Measurements from ENCODE around the gene SH3GL3. TPM values are rescaled to one million over a fixed set of nuclear protein-coding genes. Genes with fewer than 3 reads are reported as not detected.

The SH3GL3 gene
- total RNA-seq, 2 donors from 2014 or later = 3.5 to 3.8 TPM

DNA sequence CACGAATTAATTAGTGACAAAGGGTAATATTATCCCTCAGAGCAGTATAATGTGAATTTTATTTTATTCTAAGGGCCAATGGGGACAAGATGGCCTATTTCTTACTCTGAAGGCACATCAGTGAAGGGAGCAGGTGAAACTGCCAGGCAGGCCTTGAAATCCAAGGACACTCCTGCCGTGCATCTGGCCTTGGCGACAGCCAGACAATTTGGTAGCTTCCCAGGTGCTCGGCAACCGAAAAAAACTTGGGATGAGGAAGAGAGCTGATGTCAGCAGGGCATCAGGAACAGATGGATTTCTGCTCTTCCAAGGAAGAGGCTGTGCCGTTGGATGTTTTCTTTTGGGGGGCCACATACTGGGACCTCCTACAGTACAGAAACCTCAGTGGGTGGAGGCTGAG is 123.6 kb downstream of the SH3GL3 start:
- Histone ChIP-seq H3K9ac (ENCODE audit: extremely low read depth, low read length, poor library complexity, severe bottlenecking) (no peak overlapping the region), H3K4me3 (ENCODE audit: low read length) (no peak overlapping the region), H3K36me3 (ENCODE audit: control insufficient read depth, insufficient read depth, low read length) (no peaks in the 10 kb centered on the region), H3K4me1 (ENCODE audit: control insufficient read depth, insufficient read depth, low read length) (no peaks in the 10 kb centered on the region), H3K27ac (ENCODE audit: low read depth, low read length) (no peak overlapping the region), H3K9me3 (ENCODE audit: control insufficient read depth, low read length) (no peaks in the 10 kb centered on the region), H3K27me3 (ENCODE audit: control insufficient read depth, insufficient read depth, low read length, poor library complexity, severe bottlenecking) (no peaks in the 10 kb centered on the region)
- Mint-ChIP-seq H3K27me3 (ENCODE audit: insufficient read depth) (no peaks in the 10 kb centered on the region), H3K9me3 (no peaks in the 10 kb centered on the region), H3K27ac (no peak overlapping the region), H3K36me3 (ENCODE audit: low read depth) (no peaks in the 10 kb centered on the region), H3K4me3 (no peak overlapping the region), H3K4me1 (no peaks in the 10 kb centered on the region)
- DNase-seq = no peak
- 86 to 89% methylated on average over 6 of the region's 6 CpGs for WGBS, 2 experiments (ENCODE audit: insufficient coverage in 1 of 2, insufficient read length in 1 of 2)
- no peak for TF ChIP-seq CTCF (conservative IDR thresholded peaks at IDR 0.05)

GRCh38 chr15:83571820-83572707 is 124.9 kb downstream of the SH3GL3 start:
- no peak overlapping the region for H3K27ac ChIP-seq (ENCODE audit: low read depth, low read length)
- Mint-ChIP-seq H3K27ac (no peak overlapping the region), H3K27me3 (ENCODE audit: insufficient read depth) (no peaks in the 10 kb centered on the region), H3K9me3 (no peaks in the 10 kb centered on the region), H3K4me3 (no peak overlapping the region), H3K4me1 (no peaks in the 10 kb centered on the region), H3K36me3 (ENCODE audit: low read depth) (no peaks in the 10 kb centered on the region)
- H3K9ac ChIP-seq (ENCODE audit: extremely low read depth, low read length, poor library complexity, severe bottlenecking) = no peak overlapping the region
- no peak for DNase-seq
- H3K27me3 ChIP-seq (ENCODE audit: control insufficient read depth, insufficient read depth, low read length, poor library complexity, severe bottlenecking) = no peaks in the 10 kb centered on the region
- no peaks in the 10 kb centered on the region for H3K4me1 ChIP-seq (ENCODE audit: control insufficient read depth, insufficient read depth, low read length)
- 56 to 72% methylated on average over 5 to 10 of the region's 10 CpGs for WGBS, 2 experiments (ENCODE audit: insufficient coverage in 1 of 2, insufficient read length in 1 of 2)
- peak; percentile 69 for TF ChIP-seq CTCF (conservative IDR thresholded peaks at IDR 0.05)
- no peaks in the 10 kb centered on the region for H3K9me3 ChIP-seq (ENCODE audit: control insufficient read depth, low read length)
- H3K4me3 ChIP-seq (ENCODE audit: low read length) = no peak overlapping the region
- no peaks in the 10 kb centered on the region for H3K36me3 ChIP-seq (ENCODE audit: control insufficient read depth, insufficient read depth, low read length)

GRCh38 chr15:83574345-83574744 is 127.2 kb downstream of the SH3GL3 start:
- no peak overlapping the region for H3K4me3 Mint-ChIP-seq
- Histone ChIP-seq H3K9ac (ENCODE audit: extremely low read depth, low read length, poor library complexity, severe bottlenecking) (no peak overlapping the region), H3K27me3 (ENCODE audit: control insufficient read depth, insufficient read depth, low read length, poor library complexity, severe bottlenecking) (no peaks in the 10 kb centered on the region), H3K4me1 (ENCODE audit: control insufficient read depth, insufficient read depth, low read length) (no peaks in the 10 kb centered on the region), H3K9me3 (ENCODE audit: control insufficient read depth, low read length) (no peaks in the 10 kb centered on the region), H3K4me3 (ENCODE audit: low read length) (no peak overlapping the region), H3K36me3 (ENCODE audit: control insufficient read depth, insufficient read depth, low read length) (no peaks in the 10 kb centered on the region), H3K27ac (ENCODE audit: low read depth, low read length) (no peak overlapping the region)
- no peak for TF ChIP-seq CTCF (conservative IDR thresholded peaks at IDR 0.05)
- H3K4me1 Mint-ChIP-seq = no peaks in the 10 kb centered on the region
- WGBS, 2 experiments (ENCODE audit: insufficient coverage in 1 of 2, insufficient read length in 1 of 2) = 90 to 91% methylated on average over 3 of the region's 3 CpGs
- no peaks in the 10 kb centered on the region for H3K9me3 Mint-ChIP-seq
- H3K27ac Mint-ChIP-seq = peak overlapping the region; percentile 56
- H3K36me3 Mint-ChIP-seq (ENCODE audit: low read depth) = no peaks in the 10 kb centered on the region
- H3K27me3 Mint-ChIP-seq (ENCODE audit: insufficient read depth) = no peaks in the 10 kb centered on the region
- DNase-seq = no peak
